GM15510 (cell line): ENCODE results near the gene CD68.

Experiments
- POLR2A ChIP-seq: IDR thresholded peaks from 3 replicates; pipeline ENCODE4 v1.6.1; 2011; ENCODE audit warnings: borderline replicate concordance; ENCODE audit not compliant: insufficient read length; ENCODE audit errors: extremely low read depth

CD68 gene

GRCh38 chr17:7572338-7572587 is 7.2 kb upstream of the CD68 start:
- no peak for TF ChIP-seq POLR2A

GRCh38 chr17:7572588-7573323 is 6.7 kb upstream of the CD68 start:
- peak; percentile 99 for TF ChIP-seq POLR2A

- TF ChIP-seq POLR2A, result peak; percentile 47
Measured at GRCh38 chr17:7573324-7574080, 5.9 kb upstream of the CD68 start.

- TF ChIP-seq POLR2A, result no peak
Measured at GRCh38 chr17:7574176-7574953, 5.1 kb upstream of the CD68 start.

- TF ChIP-seq POLR2A, result no peak
Measured at GRCh38 chr17:7575481-7575883, 4.0 kb upstream of the CD68 start.

- TF ChIP-seq POLR2A, result no peak
Measured at GRCh38 chr17:7575959-7576358, 3.5 kb upstream of the CD68 start.

GRCh38 chr17:7576432-7576937 is 3.0 kb upstream of the CD68 start:
- no peak for TF ChIP-seq POLR2A

GRCh38 chr17:7577327-7578199 is 1.9 kb upstream of the CD68 start:
- TF ChIP-seq POLR2A, result no peak

GRCh38 chr17:7579834-7580603 is 581 bp downstream of the CD68 start:
- TF ChIP-seq POLR2A, result no peak

- no peak for TF ChIP-seq POLR2A
Measured at GRCh38 chr17:7580604-7581575, 1.5 kb downstream of the CD68 start.

- no peak for TF ChIP-seq POLR2A
Measured at GRCh38 chr17:7582396-7583252, 3.2 kb downstream of the CD68 start.
